ENCODE measurements around the gene SERPINA5.

DNA sequence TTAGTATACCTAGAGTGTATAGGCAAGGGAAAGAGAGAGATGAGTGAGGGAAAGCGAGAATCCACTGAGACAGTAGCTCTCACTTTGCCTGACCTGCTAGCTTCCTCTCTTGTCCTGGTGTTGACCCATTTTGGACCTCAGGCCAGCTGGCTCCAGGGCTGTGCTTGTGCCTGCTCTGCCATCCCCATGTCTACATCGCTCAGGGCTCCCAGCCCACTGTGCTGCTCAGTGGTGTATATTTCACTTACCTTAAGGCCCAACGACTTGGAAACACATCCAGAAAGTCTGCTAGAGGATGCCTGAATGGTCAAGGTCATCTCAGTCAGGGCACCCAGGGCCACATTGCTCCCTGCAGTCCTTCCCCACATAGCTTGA is 20.9 kb upstream of the SERPINA5 start:
- no peak for TF ChIP-seq SRF (IDR thresholded peaks at IDR 0.05; ENCODE audit: low read depth)
- TF ChIP-seq, protein P1, sequence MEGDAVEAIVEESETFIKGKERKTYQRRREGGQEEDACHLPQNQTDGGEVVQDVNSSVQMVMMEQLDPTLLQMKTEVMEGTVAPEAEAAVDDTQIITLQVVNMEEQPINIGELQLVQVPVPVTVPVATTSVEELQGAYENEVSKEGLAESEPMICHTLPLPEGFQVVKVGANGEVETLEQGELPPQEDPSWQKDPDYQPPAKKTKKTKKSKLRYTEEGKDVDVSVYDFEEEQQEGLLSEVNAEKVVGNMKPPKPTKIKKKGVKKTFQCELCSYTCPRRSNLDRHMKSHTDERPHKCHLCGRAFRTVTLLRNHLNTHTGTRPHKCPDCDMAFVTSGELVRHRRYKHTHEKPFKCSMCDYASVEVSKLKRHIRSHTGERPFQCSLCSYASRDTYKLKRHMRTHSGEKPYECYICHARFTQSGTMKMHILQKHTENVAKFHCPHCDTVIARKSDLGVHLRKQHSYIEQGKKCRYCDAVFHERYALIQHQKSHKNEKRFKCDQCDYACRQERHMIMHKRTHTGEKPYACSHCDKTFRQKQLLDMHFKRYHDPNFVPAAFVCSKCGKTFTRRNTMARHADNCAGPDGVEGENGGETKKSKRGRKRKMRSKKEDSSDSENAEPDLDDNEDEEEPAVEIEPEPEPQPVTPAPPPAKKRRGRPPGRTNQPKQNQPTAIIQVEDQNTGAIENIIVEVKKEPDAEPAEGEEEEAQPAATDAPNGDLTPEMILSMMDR (IDR thresholded peaks at IDR 0.05 in 2 of 3, conservative IDR thresholded peaks at IDR 0.05 in 1 of 3; ENCODE audit: borderline replicate concordance in 1 of 3, insufficient read depth in 1 of 3, low read depth in 2 of 3, low read length in 2 of 3), result no peak
- TF ChIP-seq EZH2 (IDR thresholded peaks at IDR 0.05), result no peak
- TF ChIP-seq TCF7L2 (IDR thresholded peaks at IDR 0.05; ENCODE audit: borderline replicate concordance, extremely low read depth, insufficient read depth, insufficient read length), result no peak
